ENCODE data around the gene ITSN1. TPM values are rescaled to one million over a fixed set of nuclear protein-coding genes. Genes with fewer than 3 reads are reported as not detected.

Gene ITSN1
- total RNA-seq, 4 donors from 2014 or later: 33.0 to 50.5 (median 45.9) TPM

DNA sequence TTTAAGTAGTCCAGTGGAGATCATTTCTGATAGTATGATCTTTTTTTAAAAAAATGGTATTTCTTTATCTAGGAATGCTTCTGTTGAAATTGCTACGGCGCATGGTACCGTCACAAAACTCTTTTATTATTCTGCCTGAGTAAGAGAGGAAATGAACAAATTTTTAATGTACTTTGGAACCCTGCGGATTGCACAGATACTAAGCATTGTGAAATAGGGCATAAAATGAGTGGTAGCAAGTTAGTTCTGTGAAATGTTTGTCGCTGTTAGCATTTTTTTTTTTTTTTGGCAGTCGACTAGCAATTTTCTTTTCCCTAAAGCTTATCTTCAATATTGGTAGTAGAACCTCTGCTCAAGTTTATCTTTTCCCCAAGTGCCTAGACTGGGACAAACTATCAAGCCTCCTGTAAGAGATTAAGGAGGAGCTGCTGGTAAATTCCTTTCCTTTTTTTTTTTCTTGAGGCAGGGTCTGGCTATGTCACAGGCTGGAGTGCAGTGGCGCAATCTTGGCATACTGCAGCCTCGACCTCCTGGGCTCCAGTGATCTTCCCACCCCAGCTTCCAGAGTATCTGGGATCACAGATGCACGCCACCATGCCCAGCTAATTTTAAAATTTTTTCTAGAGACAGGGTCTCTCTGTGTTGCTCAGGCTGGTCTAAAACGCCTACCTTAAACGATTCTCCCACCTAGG is 2.2 kb downstream of the ITSN1 start:
- TF ChIP-seq POLR2AphosphoS5 (IDR thresholded peaks at IDR 0.05): peak; percentile 15
- TF ChIP-seq POLR2A (IDR thresholded peaks at IDR 0.05): no peak
- TF ChIP-seq EP300 (IDR thresholded peaks at IDR 0.05): no peak
- no peak for TF ChIP-seq CTCF (IDR thresholded peaks at IDR 0.05)
- peaks cover 0 to 43% (median 16%) of the 10 kb centered on the region in 3 donors for H3K4me1 ChIP-seq
- H3K27me3 ChIP-seq: no peaks in the 10 kb centered on the region
- no peak for ATAC-seq
- peak overlapping the region in 1 of 2 donors; percentile 99 for H3K4me3 ChIP-seq
- no peaks in the 10 kb centered on the region for H3K9me3 ChIP-seq
- H3K27ac ChIP-seq: peak overlapping the region in 3 of 4 donors; percentile 91 to 98 (median 97)
- H3K36me3 ChIP-seq: no peaks in the 10 kb centered on the region
- WGBS, 2 donors (ENCODE audit: low coverage in 1 of 2): 53 to 62% methylated on average over 8 to 10 of the region's 11 CpGs

DNA sequence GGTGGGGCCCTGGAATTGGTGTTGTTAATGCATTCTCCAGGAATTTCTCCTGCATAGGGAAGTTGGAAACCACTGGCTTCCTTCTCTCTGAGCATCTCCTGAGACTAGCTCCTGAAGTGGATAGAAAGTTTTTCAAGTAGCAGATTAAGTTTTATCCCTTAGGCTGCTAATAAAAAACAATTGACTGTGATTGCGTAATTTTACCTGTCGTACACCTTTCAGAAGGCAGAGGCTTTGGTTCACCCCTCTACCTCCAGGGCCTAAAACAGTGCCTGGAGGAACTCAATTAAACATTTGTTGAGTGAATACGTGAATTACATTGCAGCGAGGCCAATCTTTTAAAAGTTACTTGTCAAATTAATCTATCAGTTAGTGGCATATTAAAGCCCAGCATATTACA is 3.4 kb downstream of the ITSN1 start:
- no peak overlapping the region for H3K4me3 ChIP-seq
- 96 to 97% methylated on average over 4 of the region's 4 CpGs for WGBS, 2 donors (ENCODE audit: low coverage in 1 of 2)
- no peaks in the 10 kb centered on the region for H3K9me3 ChIP-seq
- H3K4me1 ChIP-seq: peaks cover 0 to 34% (median 11%) of the 10 kb centered on the region in 3 donors
- H3K27me3 ChIP-seq: no peaks in the 10 kb centered on the region
- H3K27ac ChIP-seq: no peak overlapping the region
- ATAC-seq: no peak
- H3K36me3 ChIP-seq: no peaks in the 10 kb centered on the region
- no peak for TF ChIP-seq CTCF (IDR thresholded peaks at IDR 0.05)
- no peak for TF ChIP-seq POLR2AphosphoS5 (IDR thresholded peaks at IDR 0.05)
- no peak for TF ChIP-seq EP300 (IDR thresholded peaks at IDR 0.05)
- TF ChIP-seq POLR2A (IDR thresholded peaks at IDR 0.05): no peak

DNA sequence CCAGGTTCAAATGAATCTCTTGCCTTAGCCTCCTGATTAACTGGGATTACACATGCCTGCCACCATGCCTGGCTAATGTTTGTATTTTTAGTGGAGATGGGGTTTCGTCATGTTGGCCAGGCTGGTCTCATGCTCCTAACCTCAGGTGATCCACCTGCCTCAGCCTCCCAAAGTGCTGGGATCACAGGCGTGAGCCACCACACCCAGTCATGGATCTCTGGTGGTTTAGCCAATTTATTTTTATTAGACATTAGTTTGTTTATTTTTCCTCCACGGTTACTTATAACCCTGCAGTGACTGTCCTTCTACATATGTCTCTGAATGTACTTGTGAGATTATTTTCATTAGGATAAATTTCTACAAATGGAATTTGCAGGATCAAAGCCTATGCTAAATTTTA is 5.3 kb downstream of the ITSN1 start:
- H3K27me3 ChIP-seq: no peaks in the 10 kb centered on the region
- TF ChIP-seq POLR2A (IDR thresholded peaks at IDR 0.05) (no peak), CTCF (IDR thresholded peaks at IDR 0.05) (no peak), POLR2AphosphoS5 (IDR thresholded peaks at IDR 0.05) (no peak)
- peaks cover 0 to 39% (median 11%) of the 10 kb centered on the region in 3 donors for H3K4me1 ChIP-seq
- H3K9me3 ChIP-seq: no peaks in the 10 kb centered on the region
- WGBS, 2 donors (ENCODE audit: low coverage in 1 of 2): 62 to 81% methylated on average over 3 of the region's 3 CpGs
- H3K36me3 ChIP-seq: no peaks in the 10 kb centered on the region
- ATAC-seq: no peak
- H3K4me3 ChIP-seq: no peak overlapping the region
- H3K27ac ChIP-seq: no peak overlapping the region

DNA sequence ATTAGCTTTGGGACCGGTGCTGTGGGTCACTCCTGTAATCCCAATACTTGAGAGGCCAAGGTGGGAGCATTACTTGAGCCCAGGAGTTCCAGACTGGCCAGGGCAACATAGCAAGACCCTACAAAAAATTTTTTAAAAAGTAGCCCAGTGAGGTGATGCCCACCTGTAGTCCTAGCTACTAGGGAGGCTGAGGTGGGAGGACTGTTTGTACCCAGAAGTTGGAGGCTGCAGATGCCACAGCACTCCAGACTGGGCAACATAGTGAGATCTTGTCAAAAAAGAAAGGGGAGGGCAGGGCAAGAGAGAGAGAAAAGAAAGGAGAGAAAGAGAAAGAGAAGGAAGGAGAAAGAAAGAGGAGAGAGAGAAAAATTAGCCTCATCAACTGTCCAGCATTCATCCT is 6.3 kb downstream of the ITSN1 start:
- Histone ChIP-seq H3K27me3 (no peaks in the 10 kb centered on the region), H3K9me3 (no peaks in the 10 kb centered on the region), H3K4me1 (peaks cover 0 to 38% (median 11%) of the 10 kb centered on the region in 3 donors), H3K27ac (no peak overlapping the region), H3K4me3 (no peak overlapping the region), H3K36me3 (no peaks in the 10 kb centered on the region)
- TF ChIP-seq POLR2A (IDR thresholded peaks at IDR 0.05) (no peak), CTCF (IDR thresholded peaks at IDR 0.05) (no peak), EP300 (IDR thresholded peaks at IDR 0.05) (no peak), POLR2AphosphoS5 (IDR thresholded peaks at IDR 0.05) (no peak)
- ATAC-seq: no peak
- 100% methylated on average over 1 of the region's 1 CpG; no CpG with 5 or more reads in 1 of the 2 donors for WGBS, 2 donors (ENCODE audit: low coverage in 1 of 2)

DNA sequence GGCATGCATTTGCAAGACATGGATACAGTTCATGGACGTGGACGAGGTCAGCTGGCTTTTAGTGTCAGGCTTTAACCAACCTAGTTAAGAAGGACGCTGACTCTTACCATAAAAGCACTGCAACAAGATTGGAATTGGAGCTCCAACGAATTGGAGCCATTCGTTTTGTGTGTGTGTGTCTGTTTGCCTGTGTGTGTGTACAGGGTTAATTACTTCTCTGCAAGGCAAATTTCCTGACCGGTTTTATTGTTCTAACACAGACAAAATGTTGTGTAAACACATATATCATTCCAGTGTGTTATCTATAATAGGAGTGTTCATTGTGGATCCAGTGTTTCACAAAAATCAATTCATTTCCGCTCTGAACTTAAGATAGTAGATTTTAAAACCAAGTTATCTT is 7.9 kb downstream of the ITSN1 start:
- H3K4me1 ChIP-seq: peaks cover 0 to 23% (median 5%) of the 10 kb centered on the region in 3 donors

More for the DNA sequence above, 7.9 kb downstream of the ITSN1 start:
- Histone ChIP-seq H3K9me3 (no peaks in the 10 kb centered on the region), H3K27ac (no peak overlapping the region), H3K27me3 (no peaks in the 10 kb centered on the region), H3K36me3 (no peaks in the 10 kb centered on the region), H3K4me3 (no peak overlapping the region)
- no peak for ATAC-seq
- WGBS, 2 donors (ENCODE audit: low coverage in 1 of 2): 80% methylated on average over 7 of the region's 7 CpGs
- TF ChIP-seq POLR2A (IDR thresholded peaks at IDR 0.05): no peak
- no peak for TF ChIP-seq POLR2AphosphoS5 (IDR thresholded peaks at IDR 0.05)
- no peak for TF ChIP-seq EP300 (IDR thresholded peaks at IDR 0.05)
- TF ChIP-seq CTCF (IDR thresholded peaks at IDR 0.05): no peak
